ENCODE results near the gene NCKAP5. TPM values are rescaled to one million over a fixed set of nuclear protein-coding genes. Genes with fewer than 3 reads are reported as not detected.

NCKAP5 gene
- total RNA-seq, 2 donors from 2014 or later, result not detected

GRCh38 chr2:132909427-132909826 is 658.8 kb downstream of the NCKAP5 start:
- Mint-ChIP-seq H3K27me3 (no peaks in the 10 kb centered on the region), H3K4me1 (no peaks in the 10 kb centered on the region), H3K36me3 (ENCODE audit: low read depth) (no peaks in the 10 kb centered on the region), H3K4me3 (no peak overlapping the region), H3K27ac (no peak overlapping the region)
- H3K9me3 ChIP-seq (ENCODE audit: control insufficient read depth, low read length, poor library complexity, severe bottlenecking), result no peaks in the 10 kb centered on the region
- DNase-seq (no peak), ATAC-seq (no peak)

- H3K36me3 Mint-ChIP-seq (ENCODE audit: low read depth), result no peaks in the 10 kb centered on the region
- DNase-seq (no peak), ATAC-seq (no peak)
- H3K27me3 Mint-ChIP-seq, result no peaks in the 10 kb centered on the region
- no peak overlapping the region for H3K27ac Mint-ChIP-seq
- H3K4me3 Mint-ChIP-seq, result no peak overlapping the region
- no peaks in the 10 kb centered on the region for H3K4me1 Mint-ChIP-seq
- no peaks in the 10 kb centered on the region for H3K9me3 ChIP-seq (ENCODE audit: control insufficient read depth, low read length, poor library complexity, severe bottlenecking)
Measured at GRCh38 chr2:132904142-132904842, 664.0 kb downstream of the NCKAP5 start.

GRCh38 chr2:132902626-132903025 is 665.6 kb downstream of the NCKAP5 start:
- no peaks in the 10 kb centered on the region for H3K27me3 Mint-ChIP-seq
- ATAC-seq, result no peak
- H3K36me3 Mint-ChIP-seq (ENCODE audit: low read depth), result no peaks in the 10 kb centered on the region
- DNase-seq, result no peak
- no peak overlapping the region for H3K4me3 Mint-ChIP-seq
- no peak overlapping the region for H3K27ac Mint-ChIP-seq
- H3K9me3 ChIP-seq (ENCODE audit: control insufficient read depth, low read length, poor library complexity, severe bottlenecking), result no peaks in the 10 kb centered on the region
- H3K4me1 Mint-ChIP-seq, result no peaks in the 10 kb centered on the region

- ATAC-seq (no peak), DNase-seq (no peak)
- Mint-ChIP-seq H3K4me1 (no peaks in the 10 kb centered on the region), H3K27ac (no peak overlapping the region), H3K36me3 (ENCODE audit: low read depth) (no peaks in the 10 kb centered on the region), H3K27me3 (no peaks in the 10 kb centered on the region), H3K4me3 (no peak overlapping the region)
- H3K9me3 ChIP-seq (ENCODE audit: control insufficient read depth, low read length, poor library complexity, severe bottlenecking), result no peaks in the 10 kb centered on the region
Measured at GRCh38 chr2:132901661-132902060, 666.6 kb downstream of the NCKAP5 start.

GRCh38 chr2:132897111-132897510 is 671.2 kb downstream of the NCKAP5 start:
- H3K9me3 ChIP-seq (ENCODE audit: control insufficient read depth, low read length, poor library complexity, severe bottlenecking), result no peaks in the 10 kb centered on the region
- H3K27me3 Mint-ChIP-seq, result no peaks in the 10 kb centered on the region
- DNase-seq (no peak), ATAC-seq (no peak)
- H3K36me3 Mint-ChIP-seq (ENCODE audit: low read depth), result no peaks in the 10 kb centered on the region
- H3K4me1 Mint-ChIP-seq, result no peaks in the 10 kb centered on the region
- H3K27ac Mint-ChIP-seq, result no peak overlapping the region
- H3K4me3 Mint-ChIP-seq, result no peak overlapping the region

- H3K9me3 ChIP-seq (ENCODE audit: control insufficient read depth, low read length, poor library complexity, severe bottlenecking), result no peaks in the 10 kb centered on the region
- no peaks in the 10 kb centered on the region for H3K36me3 Mint-ChIP-seq (ENCODE audit: low read depth)
- no peak overlapping the region for H3K4me3 Mint-ChIP-seq
- no peak overlapping the region for H3K27ac Mint-ChIP-seq
- no peaks in the 10 kb centered on the region for H3K4me1 Mint-ChIP-seq
- no peak for ATAC-seq
- no peaks in the 10 kb centered on the region for H3K27me3 Mint-ChIP-seq
- DNase-seq, result no peak
Measured at GRCh38 chr2:132896073-132896472, 672.2 kb downstream of the NCKAP5 start.

- ATAC-seq, result no peak
- Mint-ChIP-seq H3K4me1 (no peaks in the 10 kb centered on the region), H3K27ac (no peak overlapping the region), H3K27me3 (no peaks in the 10 kb centered on the region), H3K4me3 (no peak overlapping the region), H3K36me3 (ENCODE audit: low read depth) (no peaks in the 10 kb centered on the region)
- DNase-seq, result no peak
- H3K9me3 ChIP-seq (ENCODE audit: control insufficient read depth, low read length, poor library complexity, severe bottlenecking), result no peaks in the 10 kb centered on the region
Measured at GRCh38 chr2:132891498-132891897, 676.8 kb downstream of the NCKAP5 start.

GRCh38 chr2:132886574-132886973 is 681.7 kb downstream of the NCKAP5 start:
- no peak overlapping the region for H3K4me3 Mint-ChIP-seq
- no peak overlapping the region for H3K27ac Mint-ChIP-seq

GRCh38 chr2:132884705-132885104 is 683.6 kb downstream of the NCKAP5 start:
- H3K9me3 ChIP-seq (ENCODE audit: control insufficient read depth, low read length, poor library complexity, severe bottlenecking), result no peaks in the 10 kb centered on the region
- no peak for ATAC-seq
- Mint-ChIP-seq H3K4me1 (no peaks in the 10 kb centered on the region), H3K36me3 (ENCODE audit: low read depth) (no peaks in the 10 kb centered on the region), H3K27me3 (no peaks in the 10 kb centered on the region), H3K4me3 (no peak overlapping the region), H3K27ac (no peak overlapping the region)
- DNase-seq, result no peak

More at GRCh38 chr2:132886574-132886973, 681.7 kb downstream of the NCKAP5 start:
- no peaks in the 10 kb centered on the region for H3K4me1 Mint-ChIP-seq
- no peaks in the 10 kb centered on the region for H3K36me3 Mint-ChIP-seq (ENCODE audit: low read depth)
- no peaks in the 10 kb centered on the region for H3K27me3 Mint-ChIP-seq
- no peaks in the 10 kb centered on the region for H3K9me3 ChIP-seq (ENCODE audit: control insufficient read depth, low read length, poor library complexity, severe bottlenecking)
- ATAC-seq (no peak), DNase-seq (no peak)

- DNase-seq (no peak), ATAC-seq (no peak)
- H3K9me3 ChIP-seq (ENCODE audit: control insufficient read depth, low read length, poor library complexity, severe bottlenecking), result no peaks in the 10 kb centered on the region
- Mint-ChIP-seq H3K36me3 (ENCODE audit: low read depth) (no peaks in the 10 kb centered on the region), H3K27me3 (no peaks in the 10 kb centered on the region), H3K4me3 (no peak overlapping the region), H3K4me1 (no peaks in the 10 kb centered on the region), H3K27ac (no peak overlapping the region)
Measured at GRCh38 chr2:132884292-132884691, 684.0 kb downstream of the NCKAP5 start.

- no peak for DNase-seq
- Mint-ChIP-seq H3K4me3 (no peak overlapping the region), H3K27me3 (no peaks in the 10 kb centered on the region), H3K4me1 (no peaks in the 10 kb centered on the region), H3K36me3 (ENCODE audit: low read depth) (no peaks in the 10 kb centered on the region), H3K27ac (no peak overlapping the region)
- ATAC-seq, result no peak
- no peaks in the 10 kb centered on the region for H3K9me3 ChIP-seq (ENCODE audit: control insufficient read depth, low read length, poor library complexity, severe bottlenecking)
Measured at GRCh38 chr2:132883430-132883829, 684.8 kb downstream of the NCKAP5 start.

- Mint-ChIP-seq H3K4me3 (no peak overlapping the region), H3K27ac (no peak overlapping the region), H3K4me1 (no peaks in the 10 kb centered on the region), H3K27me3 (no peaks in the 10 kb centered on the region), H3K36me3 (ENCODE audit: low read depth) (no peaks in the 10 kb centered on the region)
- H3K9me3 ChIP-seq (ENCODE audit: control insufficient read depth, low read length, poor library complexity, severe bottlenecking), result no peaks in the 10 kb centered on the region
- DNase-seq, result no peak
- no peak for ATAC-seq
Measured at GRCh38 chr2:132881546-132881945, 686.7 kb downstream of the NCKAP5 start.

GRCh38 chr2:132877923-132878322 is 690.3 kb downstream of the NCKAP5 start:
- H3K36me3 Mint-ChIP-seq (ENCODE audit: low read depth), result no peaks in the 10 kb centered on the region
- H3K4me3 Mint-ChIP-seq, result no peak overlapping the region

GRCh38 chr2:132876745-132877391 is 691.4 kb downstream of the NCKAP5 start:
- no peaks in the 10 kb centered on the region for H3K9me3 ChIP-seq (ENCODE audit: control insufficient read depth, low read length, poor library complexity, severe bottlenecking)
- Mint-ChIP-seq H3K4me3 (no peak overlapping the region), H3K36me3 (ENCODE audit: low read depth) (no peaks in the 10 kb centered on the region), H3K27ac (no peak overlapping the region), H3K27me3 (no peaks in the 10 kb centered on the region), H3K4me1 (no peaks in the 10 kb centered on the region)
- no peak for ATAC-seq
- DNase-seq, result no peak

More at GRCh38 chr2:132877923-132878322, 690.3 kb downstream of the NCKAP5 start:
- no peaks in the 10 kb centered on the region for H3K27me3 Mint-ChIP-seq
- no peak for ATAC-seq
- H3K9me3 ChIP-seq (ENCODE audit: control insufficient read depth, low read length, poor library complexity, severe bottlenecking), result no peaks in the 10 kb centered on the region
- no peaks in the 10 kb centered on the region for H3K4me1 Mint-ChIP-seq
- H3K27ac Mint-ChIP-seq, result no peak overlapping the region
- no peak for DNase-seq

Measured in T-helper 17 cell (primary cell).